Thoracic aorta (tissue), 2 donors: ENCODE data around the gene VWA3B. TPM values are rescaled to one million over a fixed set of nuclear protein-coding genes. Genes with fewer than 3 reads are reported as not detected.

Source experiments
- ATAC-seq: fragments of 150-250 bp; one replicate; pipeline ENCODE4 v1.8.0; 2017; ENCODE audit warnings: low read depth; ENCODE audit not compliant: insufficient number of reproducible peaks, low FRiP score
- DNase-seq: peaks from one replicate; pipeline ENCODE4 v3.0.0-alpha.2; 2020; ENCODE audit warnings: low spot score
- H3K27ac ChIP-seq, 2 donors: fragments of 200-600 bp; sonication (generic); 1 replicate in 1 of 2; 2 replicates in 1 of 2; pipeline ENCODE4 v1.5.1; 2016; ENCODE audit warnings: mild to moderate bottlenecking in 2 of 2, moderate library complexity in 2 of 2
- H3K27me3 ChIP-seq: fragments of 200-600 bp; sonication (generic); replicated peaks from 2 replicates; pipeline ENCODE4 v1.6.0; 2016; ENCODE audit warnings: mild to moderate bottlenecking; ENCODE audit not compliant: insufficient read depth
- H3K36me3 ChIP-seq: fragments of 200-600 bp; sonication (generic); one replicate; pipeline ENCODE4 v1.5.1; 2016
- H3K4me1 ChIP-seq, 2 donors: fragments of 200-600 bp; sonication (generic); 1 replicate in 1 of 2; 2 replicates in 1 of 2; pipeline versions ENCODE4 v1.5.1 to v1.6.0; 2016; ENCODE audit warnings: low read depth in 2 of 2, mild to moderate bottlenecking in 1 of 2; ENCODE audit not compliant: control insufficient read depth in 1 of 2
- H3K4me3 ChIP-seq: fragments of 200-600 bp; sonication (generic); 2 replicates; pipeline ENCODE4 v1.5.1; 2016; ENCODE audit warnings: mild to moderate bottlenecking
- H3K9me3 ChIP-seq: fragments of 200-600 bp; sonication (generic); 2 replicates; pipeline ENCODE4 v1.5.1; 2016
- CTCF ChIP-seq: fragments of 200-600 bp; sonication (generic); IDR thresholded peaks from one replicate; pipeline ENCODE4 v1.5.1; 2019; ENCODE audit warnings: antibody characterized with exemption
- total RNA-seq, 2 donors: library from RNA; depleted of rRNA; stranded (reverse); fragments of >200 nt; gene quantifications; one replicate each; pipeline versions ENCODE4 v1.1.0 to v1.2.3, GENCODE V29; 2016

Gene VWA3B
- total RNA-seq, 2 donors from 2014 or later: 0.27 TPM; not detected in 1

GRCh38 chr2:98335271-98335670, 248.3 kb downstream of the VWA3B start:
- no peaks in the 10 kb centered on the region for H3K36me3 ChIP-seq
- H3K4me3 ChIP-seq: no peak overlapping the region
- no peak for TF ChIP-seq CTCF
- DNase-seq (no peak), ATAC-seq (no peak)
- no peaks in the 10 kb centered on the region for H3K27me3 ChIP-seq
- H3K9me3 ChIP-seq: no peaks in the 10 kb centered on the region
- H3K27ac ChIP-seq: no peak overlapping the region
- peaks cover 4 to 16% of the 10 kb centered on the region in 2 donors for H3K4me1 ChIP-seq

GRCh38 chr2:98341241-98341640, 254.3 kb downstream of the VWA3B start:
- no peak for TF ChIP-seq CTCF
- no peaks in the 10 kb centered on the region for H3K36me3 ChIP-seq
- DNase-seq (no peak), ATAC-seq (no peak)
- H3K27me3 ChIP-seq: peaks cover 7% of the 10 kb centered on the region
- H3K4me3 ChIP-seq: no peak overlapping the region
- H3K9me3 ChIP-seq: no peaks in the 10 kb centered on the region
- H3K4me1 ChIP-seq: peaks cover 0 to 3% of the 10 kb centered on the region in 2 donors
- no peak overlapping the region for H3K27ac ChIP-seq

- no peaks in the 10 kb centered on the region for H3K9me3 ChIP-seq
- no peak overlapping the region for H3K27ac ChIP-seq
- no peak for TF ChIP-seq CTCF
- peaks cover 3 to 12% of the 10 kb centered on the region in 2 donors for H3K4me1 ChIP-seq
- no peaks in the 10 kb centered on the region for H3K36me3 ChIP-seq
- H3K4me3 ChIP-seq: no peak overlapping the region
- no peak for ATAC-seq
- peaks cover 7% of the 10 kb centered on the region for H3K27me3 ChIP-seq
- DNase-seq: no peak
These were observed 256.3 kb downstream of the VWA3B start for GRCh38 chr2:98343285-98343684.

GRCh38 chr2:98346311-98347236, 259.6 kb downstream of the VWA3B start, which contains the start of gene CNGA3:
CNGA3 (plus strand) TSS chr2:98346456; CDS start chr2:98369976, 23,520 bp downstream.
- H3K27me3 ChIP-seq: peaks cover 7% of the 10 kb centered on the region
- TF ChIP-seq CTCF: peak; percentile 18
- DNase-seq: no peak

GRCh38 chr2:98347298-98348065, 260.5 kb downstream of the VWA3B start:
- TF ChIP-seq CTCF: no peak
- Histone ChIP-seq H3K36me3 (no peaks in the 10 kb centered on the region), H3K4me1 (peaks cover 3 to 12% of the 10 kb centered on the region in 2 donors), H3K27ac (no peak overlapping the region), H3K9me3 (no peaks in the 10 kb centered on the region), H3K27me3 (peaks cover 7% of the 10 kb centered on the region), H3K4me3 (no peak overlapping the region)
- ATAC-seq: no peak
- DNase-seq: no peak

More at GRCh38 chr2:98346311-98347236, 259.6 kb downstream of the VWA3B start, which contains the start of gene CNGA3:
- Histone ChIP-seq H3K27ac (no peak within 1 kb of the TSS), H3K4me1 (peaks cover 3 to 12% of the 10 kb centered on the region in 2 donors), H3K9me3 (no peaks in the 10 kb centered on the region), H3K4me3 (peak within 1 kb of the TSS; percentile 49), H3K36me3 (no peaks in the 10 kb centered on the region)
- no peak for ATAC-seq
